ENCODE data around the gene HSPE1.
"Not testable (repeated sequence)": the region's sequence is repeated elsewhere in the genome, so short reads cannot be mapped to it uniquely, and the experiment has no call there.

Gene HSPE1

DNA sequence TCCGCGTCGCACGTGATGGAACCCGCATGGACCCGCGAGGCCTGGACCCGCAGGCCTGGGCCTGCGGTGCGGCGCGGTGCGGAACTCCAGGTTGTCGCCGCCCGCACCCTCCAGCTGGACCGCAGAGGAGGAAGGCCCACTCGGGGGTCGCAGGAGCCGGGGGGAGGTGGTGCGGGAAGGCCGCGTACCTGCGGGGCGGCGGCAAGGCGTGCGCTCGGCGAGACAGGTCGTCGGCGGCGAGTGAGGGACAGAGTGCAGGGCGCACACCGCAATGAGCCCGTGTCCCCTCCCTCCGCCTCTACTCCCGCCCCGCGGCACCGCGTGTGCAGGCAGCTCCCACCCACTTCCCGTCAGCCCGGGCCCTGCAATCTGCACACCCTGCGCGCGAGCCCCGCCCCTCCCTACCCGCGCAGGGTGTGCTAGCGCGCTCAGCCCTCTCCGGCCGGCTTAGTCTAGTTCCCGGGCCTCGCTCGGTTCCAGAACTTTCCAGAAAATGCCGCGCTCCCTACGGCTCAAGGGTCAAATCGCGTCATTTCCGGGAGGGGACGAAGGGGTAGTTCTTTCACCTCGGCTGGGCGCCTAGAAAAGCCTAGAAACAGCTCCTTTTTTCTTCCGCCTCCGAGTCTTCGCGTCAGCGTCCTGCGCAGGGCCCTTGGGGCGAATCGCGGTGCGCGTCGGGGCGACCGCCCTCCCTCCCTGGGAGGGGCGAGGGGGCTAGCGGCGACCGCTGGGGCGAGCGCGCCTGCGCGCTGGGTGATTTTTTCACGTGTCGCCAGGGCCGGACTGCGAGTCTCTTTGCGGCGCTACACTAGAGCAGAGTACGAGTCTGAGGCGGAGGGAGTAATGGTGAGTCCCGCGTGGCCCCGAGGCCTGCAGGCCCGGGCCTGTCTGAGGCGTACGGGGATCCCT lies at the start of gene HSPE1, which contains the start of gene HSPD1:
HSPE1 (plus strand) TSS at position 786 of the 909 bp plus-strand sequence; CDS start at position 844, 58 bp downstream.
HSPD1 (minus strand) TSS at position 247 of the 909 bp plus-strand sequence. CDS start 992 bp downstream, outside the sequence.
- DNase-seq: peak; percentile 100

DNA sequence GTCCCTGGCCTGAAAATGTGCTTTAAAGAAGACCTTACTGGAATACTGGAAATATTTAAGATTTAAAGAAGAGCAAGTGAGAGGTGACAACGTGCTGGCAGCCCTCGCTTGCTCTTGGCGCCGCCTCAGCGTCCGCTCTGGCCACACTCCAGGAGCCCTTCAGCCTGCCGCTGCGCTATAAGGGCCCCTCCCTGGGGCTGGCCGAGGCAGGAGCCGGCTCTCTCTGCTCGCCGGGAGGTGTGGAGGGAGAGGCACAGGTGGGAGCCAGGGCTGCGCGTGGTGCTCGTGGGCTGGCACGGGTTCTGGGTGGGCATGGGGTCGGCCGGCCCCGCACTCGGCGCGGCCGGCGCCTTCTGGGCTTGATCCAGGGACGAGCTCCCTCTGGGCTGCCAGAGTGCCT lies 49.7 kb upstream of the HSPE1 start:
- DNase-seq: no peak

DNA sequence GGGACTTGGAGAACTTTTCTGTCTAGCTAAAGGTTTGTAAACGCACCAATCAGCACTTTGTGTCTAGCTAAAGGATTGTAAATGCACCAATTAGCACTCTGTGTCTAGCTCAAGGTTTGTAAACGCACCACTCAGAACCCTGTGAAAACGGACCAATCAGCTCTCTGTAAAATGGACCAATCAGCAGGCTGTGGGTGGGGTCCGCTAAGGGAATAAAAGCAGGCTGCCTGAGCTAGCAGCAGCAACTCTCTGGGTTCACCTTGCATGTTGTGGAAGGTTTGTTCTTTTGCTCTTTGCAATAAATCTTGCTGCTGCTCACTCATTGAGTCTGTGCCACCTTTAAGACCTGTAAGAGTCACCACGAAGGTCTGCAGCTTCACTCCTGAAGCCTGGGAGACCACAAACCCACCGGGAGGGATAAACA lies 49.2 kb upstream of the HSPE1 start:
- not testable (repeated sequence) for DNase-seq

DNA sequence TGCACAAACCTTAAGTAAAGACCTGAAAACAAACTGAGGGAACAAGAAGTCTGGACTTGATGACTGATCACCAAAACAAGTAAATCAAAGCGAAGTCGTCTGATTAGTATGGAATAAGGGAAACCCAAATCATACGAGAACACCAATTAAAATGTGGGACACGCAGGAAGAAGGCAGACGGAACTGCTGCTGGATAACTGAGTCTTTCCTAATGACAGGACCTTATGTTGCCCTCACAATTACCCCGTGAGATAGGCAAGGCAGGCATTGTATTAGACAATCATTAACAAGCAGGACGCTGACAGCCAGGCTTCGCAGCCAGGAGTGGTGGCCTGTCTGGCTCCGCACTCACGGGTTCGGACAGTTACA lies 47.4 kb upstream of the HSPE1 start:
- DNase-seq: no peak

DNA sequence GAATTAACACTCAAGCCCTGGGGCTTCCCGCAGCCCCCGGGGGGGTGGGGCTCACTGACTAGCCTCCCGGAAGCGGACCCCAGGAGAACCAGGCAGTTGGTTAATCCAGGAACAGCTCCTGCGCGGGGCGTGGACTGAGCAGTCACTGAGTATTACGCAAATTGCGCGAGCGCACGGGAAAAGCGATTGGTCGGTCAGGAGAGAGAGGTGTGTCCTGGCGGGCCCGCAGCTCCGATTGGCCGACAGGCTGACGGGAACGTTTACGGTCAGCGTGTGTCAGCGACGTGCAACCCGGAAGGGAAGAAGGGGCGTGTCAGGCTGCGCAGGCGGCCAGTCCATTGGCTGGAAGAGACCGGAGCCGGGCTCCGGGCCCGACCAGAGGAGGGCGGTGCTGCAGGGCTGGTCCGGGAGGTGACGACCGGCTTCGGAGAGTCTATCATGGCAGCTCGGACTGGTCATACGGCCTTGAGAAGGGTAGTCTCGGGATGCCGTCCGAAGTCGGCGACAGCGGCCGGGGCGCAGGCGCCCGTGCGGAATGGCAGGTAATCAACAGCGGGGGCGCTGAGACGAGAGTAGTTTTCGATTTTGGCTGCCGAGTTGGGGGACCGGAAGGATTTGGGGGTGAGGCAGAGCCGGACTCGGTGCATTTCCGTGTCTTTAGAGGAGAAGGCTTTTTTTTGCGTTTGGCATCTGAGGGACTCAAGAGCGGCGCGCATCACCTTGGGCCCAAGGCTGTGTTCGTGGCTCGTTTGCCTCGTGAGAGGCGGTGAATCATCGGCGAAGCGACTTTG lies 46.9 kb upstream of the HSPE1 start, which contains the start of gene COQ10B:
COQ10B (plus strand) TSS at position 430 of the 791 bp plus-strand sequence; CDS start at position 439, 9 bp downstream.
- peak; percentile 100 for DNase-seq

DNA sequence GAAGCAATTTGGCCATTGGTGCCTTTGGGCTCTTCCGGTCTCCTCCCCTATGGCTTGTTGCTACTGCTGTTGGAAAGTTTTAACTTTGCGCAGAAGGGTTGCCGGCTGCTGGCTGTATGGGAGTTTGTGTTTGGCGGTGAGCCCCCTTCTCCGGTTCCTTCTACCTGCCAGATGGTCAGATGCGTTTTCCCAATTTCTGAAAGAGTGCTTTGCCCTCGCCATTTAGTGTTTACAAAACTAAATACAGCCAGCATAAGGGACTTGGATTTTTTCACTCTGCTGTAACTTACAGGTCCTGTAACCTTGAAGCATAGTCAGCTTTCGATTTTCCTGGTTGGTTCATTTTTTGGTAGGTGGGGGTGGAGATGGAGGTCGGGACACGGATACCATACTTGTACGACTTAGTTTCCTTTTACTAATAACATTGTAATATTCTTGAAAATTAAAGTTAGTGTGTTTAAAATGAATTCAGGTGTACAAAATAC lies 46.2 kb upstream of the HSPE1 start:
- peak; percentile 95 for DNase-seq

DNA sequence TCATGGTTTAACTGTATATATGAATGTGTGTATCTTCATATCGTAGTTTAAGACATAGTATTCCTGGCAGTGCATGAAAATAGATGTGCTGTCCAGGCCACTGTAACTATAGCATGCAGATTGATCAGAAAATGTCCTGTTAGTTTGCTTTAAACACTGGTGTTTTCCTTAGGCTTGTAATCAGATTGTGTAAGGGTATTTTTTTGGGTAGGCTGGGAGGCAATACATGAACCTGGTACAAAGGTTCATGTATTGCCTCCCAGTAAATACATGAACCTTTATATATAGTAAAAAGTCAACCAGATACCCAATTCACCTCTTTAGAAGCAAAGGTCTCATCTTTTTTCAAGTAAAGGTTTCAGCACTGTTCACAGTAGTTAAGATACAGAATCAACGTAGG lies 45.3 kb upstream of the HSPE1 start:
- no peak for DNase-seq

DNA sequence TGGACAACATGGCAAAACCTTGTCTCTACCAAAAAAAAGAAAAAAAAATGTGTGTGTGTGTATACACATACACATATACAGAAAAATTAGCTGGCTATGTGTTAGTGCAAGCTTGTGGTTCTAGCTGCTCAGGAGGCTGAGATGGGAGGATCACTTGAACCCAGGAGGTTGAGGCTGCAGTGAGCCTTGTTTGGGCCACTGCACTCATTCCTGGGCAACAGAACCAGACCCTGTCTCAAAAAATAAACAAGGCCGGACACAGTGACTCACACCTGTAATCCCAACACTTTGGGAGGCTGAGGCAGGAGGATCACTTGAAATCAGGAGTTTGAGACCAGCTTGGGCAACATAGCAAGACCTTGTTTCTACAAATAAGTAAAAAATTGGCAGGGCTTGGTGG lies 44.8 kb upstream of the HSPE1 start:
- no peak for DNase-seq

DNA sequence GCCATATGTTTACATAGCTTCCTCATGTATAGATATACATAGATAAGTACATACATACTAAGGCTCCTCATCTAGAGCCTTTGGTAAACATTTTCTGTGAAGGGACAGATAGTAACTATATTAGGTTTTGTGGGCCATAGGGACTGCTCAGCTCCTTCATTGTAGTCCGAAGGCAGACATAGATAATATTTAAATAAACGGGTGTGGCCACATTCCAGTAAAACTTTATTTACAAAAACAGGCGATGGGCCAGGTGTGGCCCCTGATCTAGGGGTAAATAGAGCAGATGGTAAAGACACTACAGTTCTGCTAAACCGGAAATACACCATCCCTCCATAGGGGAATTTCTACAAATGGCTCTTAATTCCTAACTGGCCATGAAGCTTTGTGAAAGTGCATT lies 39.5 kb upstream of the HSPE1 start:
- no peak for DNase-seq

DNA sequence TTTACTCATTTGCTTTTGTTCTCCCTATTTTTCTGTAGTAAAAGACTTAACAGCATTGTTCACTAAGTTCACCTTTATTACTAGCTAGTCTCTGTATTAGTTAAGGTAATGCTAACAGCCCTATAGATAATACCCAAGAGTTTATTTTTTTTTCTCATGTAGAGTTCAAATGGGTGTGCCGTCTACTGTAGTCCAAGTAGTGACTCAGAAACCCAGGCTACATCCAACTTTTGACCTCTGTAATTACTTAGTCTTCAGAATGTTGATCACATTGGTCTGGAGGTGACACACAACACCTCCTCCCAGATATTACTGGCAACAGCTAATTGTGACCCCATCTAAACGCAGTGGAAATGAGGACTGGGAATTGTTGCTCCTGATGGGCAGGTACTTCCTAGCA lies 39.1 kb upstream of the HSPE1 start:
- DNase-seq: no peak

DNA sequence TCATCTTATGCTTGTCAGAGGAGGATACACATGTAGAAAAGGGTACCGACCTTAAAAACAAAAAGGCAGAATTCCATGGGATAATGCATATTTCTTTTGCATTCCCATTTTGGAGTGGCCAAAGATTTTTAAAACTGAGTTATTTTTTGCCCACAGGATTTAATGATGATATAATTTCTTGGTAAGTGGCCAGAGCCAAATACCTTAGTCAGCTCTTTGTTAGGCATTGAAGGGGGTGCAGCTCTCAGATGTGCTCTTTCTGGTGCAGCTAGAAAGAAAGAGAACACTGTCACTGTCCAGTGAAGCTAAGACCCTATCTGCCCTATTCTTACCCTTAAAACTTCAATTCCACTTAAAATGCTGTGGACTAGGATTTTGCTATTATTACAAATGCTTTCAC lies 36.0 kb upstream of the HSPE1 start:
- DNase-seq: no peak

DNA sequence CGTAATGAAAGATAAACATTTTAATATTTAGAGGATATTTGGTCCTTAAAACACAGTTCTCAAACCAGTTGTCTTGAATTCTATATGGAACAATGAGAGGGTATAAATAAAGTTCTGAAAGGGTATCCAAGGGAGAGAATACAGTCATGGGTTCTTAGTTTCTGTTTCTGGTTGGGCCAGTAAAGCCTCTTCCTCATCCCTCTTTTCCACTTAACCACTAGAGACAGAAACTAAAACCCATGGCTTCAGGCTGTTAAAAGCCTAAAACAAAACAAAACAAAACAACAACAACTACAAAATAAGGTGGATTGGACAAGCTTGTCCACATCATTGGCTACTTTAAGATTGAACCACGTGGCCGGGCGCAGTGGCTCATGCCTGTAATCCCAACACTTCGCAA lies 28.0 kb upstream of the HSPE1 start:
- DNase-seq: no peak

DNA sequence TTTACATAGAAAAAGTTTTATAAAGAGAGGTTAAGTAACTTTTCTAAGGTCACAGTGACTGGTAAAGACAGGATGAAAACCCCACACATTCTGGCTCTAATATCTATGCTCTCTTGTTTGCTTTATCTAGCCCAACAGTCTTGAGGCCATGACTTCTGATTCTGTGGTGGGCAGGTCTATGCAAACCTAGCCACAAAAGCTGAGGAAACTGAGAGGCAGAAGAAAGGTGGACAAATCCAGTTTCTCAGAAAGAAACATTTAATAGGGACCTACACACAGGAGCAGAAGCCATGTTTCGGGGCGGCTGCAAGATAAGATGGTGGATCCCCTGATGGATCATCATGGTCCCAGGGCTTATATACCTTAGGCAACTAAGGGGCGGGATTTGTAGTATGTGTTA lies 22.4 kb upstream of the HSPE1 start:
- DNase-seq: no peak

DNA sequence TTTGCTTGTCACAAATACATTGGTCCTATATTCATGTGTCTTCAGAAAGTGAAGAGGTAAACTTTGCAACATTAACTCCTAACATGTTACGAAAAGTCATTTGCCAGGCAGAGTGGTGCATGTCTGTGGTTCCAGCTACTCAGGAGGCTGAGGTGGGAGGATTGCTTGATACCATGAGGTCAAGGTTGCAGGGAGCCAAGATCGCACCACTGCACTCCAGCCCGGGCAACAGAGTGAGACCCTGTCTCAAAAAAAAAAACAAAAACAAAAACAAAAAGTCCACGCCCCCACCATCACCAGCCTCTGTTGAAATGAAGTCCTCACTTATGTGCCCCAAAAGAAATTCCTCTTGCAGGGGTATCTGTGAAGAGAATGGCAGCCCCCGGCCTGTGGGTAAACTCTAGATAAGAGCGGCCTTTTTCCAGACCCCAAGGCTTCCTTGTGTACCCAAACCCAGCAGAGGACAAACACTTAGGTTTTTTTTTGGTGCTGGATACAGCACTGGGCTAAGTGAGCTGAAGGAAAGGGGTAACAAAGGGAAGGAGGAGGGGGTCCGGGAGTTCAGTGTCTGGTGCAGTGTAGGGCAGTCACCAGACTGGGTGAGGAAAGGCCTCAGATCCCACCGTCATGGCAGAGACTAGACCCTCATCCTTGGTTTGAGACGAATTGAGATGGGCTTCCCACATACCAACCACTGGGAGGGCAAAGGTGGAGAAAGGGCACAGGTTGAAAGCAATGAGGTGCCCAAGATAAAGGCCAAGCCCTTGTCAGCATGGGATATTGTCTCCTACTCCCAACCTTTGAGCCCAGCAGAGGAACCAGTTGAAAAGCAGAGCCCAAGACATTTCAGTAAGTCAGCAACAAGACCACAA lies 19.8 kb upstream of the HSPE1 start:
- DNase-seq: no peak

DNA sequence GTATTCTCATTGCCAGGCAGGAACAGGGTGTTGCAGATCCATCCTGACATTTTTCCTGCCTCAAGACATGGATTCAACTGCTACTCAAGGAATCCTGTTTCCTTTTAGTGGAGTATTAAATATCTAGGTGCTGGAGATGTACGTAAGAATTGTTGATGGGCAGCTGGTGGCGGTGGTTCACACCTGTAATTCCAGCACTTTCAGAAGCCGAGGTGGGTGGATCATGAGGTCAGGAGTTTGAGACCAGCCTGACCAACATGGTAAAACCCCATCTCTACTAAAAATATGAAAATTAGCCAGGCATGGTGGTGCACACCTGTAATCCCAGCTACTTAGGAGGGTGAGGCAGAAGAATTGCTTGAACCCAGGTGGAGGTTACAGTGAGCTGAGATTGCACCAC lies 15.9 kb upstream of the HSPE1 start:
- not testable (repeated sequence) for DNase-seq

DNA sequence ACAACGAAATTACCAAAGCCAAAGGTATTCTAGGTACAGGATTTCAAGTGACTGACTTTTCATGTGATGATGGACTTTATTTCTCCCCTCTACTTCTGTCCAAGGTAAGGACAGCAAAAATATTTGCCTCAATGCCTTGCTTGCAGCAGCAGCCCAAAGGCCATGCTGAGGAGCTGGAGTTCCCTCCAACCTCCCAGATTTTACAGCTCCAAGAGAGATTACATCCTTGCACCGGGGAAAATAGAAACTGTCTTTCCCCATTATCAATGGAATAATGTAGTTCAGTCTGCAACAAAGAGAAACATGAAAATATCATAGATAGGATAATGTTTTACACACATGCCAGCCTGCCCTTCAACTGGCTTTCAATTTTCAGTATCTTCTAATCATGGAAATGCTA lies 14.0 kb upstream of the HSPE1 start:
- no peak for DNase-seq

DNA sequence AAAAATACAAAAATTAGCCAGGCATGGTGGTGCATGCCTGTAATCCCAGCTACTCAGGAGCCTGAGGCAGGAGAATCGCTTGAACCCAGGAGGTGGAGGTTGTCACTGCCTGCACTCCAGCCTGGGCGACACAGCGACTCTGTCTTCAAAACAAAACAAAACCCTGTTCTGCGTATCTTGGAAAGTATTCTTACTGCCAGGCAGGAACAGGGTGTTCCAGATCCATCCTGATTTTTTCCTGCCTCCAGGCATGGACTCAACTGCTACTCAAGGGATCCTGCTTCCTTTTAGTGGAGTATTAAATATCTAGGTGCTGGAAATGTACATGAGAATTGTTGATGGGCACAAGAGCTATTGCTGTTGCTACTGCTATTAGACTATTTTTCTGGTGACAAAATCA lies 12.8 kb upstream of the HSPE1 start:
- no peak for DNase-seq

DNA sequence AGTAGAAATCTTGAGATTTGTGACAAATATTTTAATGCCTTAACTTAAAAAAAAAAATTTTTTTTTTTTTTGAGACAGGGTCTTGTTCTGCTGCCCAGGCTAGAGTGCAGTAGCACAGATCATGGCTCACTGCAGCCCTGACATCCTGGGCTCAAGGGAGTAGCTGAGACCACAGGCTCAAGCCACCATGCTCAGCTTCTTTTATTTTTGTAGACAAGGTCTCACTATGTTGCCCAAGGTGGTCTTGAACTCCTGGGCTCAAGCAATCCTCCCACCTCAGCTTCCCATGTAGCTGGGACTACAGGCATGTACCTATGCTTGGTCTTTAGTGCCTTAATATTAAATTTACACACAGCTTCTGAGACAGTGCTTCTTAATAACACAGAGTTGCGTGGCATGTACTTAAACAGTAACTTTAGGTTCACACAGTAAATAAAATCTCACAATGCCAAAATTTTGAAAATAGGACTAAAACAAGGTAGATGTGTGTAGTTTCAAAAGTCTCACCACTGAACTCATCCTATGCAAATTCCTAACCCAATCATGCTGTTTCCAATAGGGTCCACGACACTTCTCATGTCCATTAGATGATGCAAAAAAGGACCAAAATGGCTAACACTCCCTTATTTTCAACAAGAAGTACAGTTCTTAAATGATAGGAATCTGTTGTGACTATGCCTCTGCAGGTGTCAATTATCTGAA lies 4.6 kb upstream of the HSPE1 start:
- DNase-seq: no peak

DNA sequence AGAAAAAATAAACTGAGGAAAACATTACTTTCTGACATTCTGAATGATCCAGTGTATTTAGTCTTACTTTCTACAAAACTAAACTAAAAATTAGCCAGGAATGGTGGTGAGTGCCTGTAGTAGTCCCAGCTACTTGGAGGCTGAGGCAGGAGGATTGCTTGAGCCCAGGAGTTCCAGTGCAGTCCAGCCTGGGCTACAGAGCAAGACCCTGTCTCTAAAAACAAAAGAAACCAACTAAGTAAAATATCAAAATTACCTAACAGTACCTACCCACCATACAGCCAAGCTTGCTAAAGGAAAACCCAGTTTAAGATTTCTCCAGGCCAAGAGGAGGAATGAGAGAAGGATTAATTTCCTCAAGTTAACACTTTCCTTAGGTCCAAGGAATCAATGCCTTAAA lies 3.5 kb upstream of the HSPE1 start:
- no peak for DNase-seq

DNA sequence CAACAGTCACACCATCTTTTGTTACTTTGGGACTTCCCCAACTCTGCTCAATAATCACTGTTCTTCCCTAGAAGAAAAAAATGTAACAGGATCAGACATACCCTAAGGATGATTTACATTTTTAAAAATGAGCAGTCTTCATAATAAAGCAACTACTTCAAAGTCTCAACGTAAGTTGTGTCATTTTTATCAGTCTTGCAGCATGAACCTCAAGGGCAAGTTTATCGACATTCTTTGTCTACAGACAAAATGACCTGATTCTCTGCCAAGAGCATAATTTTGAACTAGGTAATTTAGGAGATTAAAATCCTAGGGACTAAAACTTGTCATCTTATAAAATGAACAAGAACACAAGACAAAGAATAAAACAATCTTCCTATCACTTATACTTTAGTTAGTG lies 2.9 kb upstream of the HSPE1 start:
- no peak for DNase-seq

DNA sequence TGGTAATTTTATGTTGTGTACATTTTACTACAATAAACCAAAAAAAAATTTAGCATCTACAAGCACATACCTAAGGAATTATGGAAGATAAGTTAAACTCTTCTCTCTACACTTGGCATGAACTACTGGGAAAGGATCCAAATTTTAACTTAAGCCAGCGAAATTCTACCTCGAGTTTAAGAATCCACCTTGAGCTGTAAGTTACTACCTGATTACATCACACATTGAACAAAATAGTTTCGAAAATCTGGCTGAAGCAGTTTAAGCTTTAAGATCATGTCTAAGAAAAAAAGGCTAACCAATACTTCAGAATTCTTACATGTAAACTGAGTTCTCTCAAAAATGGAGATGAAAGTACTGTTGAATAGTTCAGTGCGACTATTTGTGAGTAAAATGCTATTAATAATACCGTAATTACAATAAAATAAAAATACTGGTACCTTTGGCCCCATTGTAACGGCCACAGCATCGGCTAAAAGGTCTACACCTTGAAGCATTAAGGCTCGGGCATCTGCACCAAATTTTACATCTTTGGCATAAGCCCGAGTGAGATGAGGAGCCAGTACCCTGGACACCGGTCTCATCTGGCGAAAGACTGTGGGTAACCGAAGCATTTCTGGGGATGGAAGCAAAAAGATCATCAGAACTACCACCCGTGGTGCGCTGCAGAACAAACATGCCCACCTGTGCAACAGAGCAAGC lies 1.8 kb upstream of the HSPE1 start:
- DNase-seq: no peak
